Measurements from ENCODE around the gene DBR1.
"Not testable (repeated sequence)": the region's sequence is repeated elsewhere in the genome, so short reads cannot be mapped to it uniquely, and the experiment has no call there.

Gene DBR1

DNA sequence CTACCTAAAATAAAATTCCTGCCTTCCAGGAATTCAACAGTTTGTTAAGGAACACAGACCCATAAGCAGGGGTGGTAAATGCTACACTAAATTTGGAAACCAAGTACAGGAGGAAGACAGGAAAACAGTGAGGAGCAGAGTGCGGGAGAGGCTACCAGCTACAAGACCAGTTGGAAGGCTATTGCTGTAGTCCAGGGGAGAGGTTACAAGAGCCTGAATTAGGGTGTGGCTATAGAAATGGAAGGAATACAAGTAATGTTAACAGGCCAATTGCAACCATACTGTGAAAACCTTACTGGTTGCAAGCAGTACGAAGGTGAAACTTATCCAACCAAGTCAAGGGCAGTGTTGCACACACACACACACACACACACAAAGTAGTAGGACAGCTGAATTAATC is 11.5 kb upstream of the DBR1 start:
- DNase-seq (ENCODE audit: low read depth), result no peak

DNA sequence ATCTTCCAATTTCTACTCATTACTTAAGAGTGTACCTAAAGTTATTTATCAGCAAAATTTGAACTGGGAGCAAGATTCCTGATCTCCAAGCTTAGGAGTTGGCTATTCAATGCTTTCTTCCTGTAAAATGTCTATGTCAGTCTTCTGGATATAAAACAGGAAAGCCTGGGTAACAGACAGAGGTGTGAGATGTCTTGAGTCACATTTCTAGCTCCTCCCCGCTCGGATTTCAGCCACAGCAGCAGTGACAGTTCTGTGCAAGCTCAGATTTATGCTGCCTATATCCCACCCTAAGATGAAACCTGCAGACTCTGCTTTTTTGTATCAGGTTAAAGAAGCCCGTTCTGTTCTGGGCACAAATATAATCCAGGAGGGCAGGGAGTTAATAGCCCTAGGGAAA is 10.3 kb upstream of the DBR1 start:
- no peak for DNase-seq (ENCODE audit: low read depth)

DNA sequence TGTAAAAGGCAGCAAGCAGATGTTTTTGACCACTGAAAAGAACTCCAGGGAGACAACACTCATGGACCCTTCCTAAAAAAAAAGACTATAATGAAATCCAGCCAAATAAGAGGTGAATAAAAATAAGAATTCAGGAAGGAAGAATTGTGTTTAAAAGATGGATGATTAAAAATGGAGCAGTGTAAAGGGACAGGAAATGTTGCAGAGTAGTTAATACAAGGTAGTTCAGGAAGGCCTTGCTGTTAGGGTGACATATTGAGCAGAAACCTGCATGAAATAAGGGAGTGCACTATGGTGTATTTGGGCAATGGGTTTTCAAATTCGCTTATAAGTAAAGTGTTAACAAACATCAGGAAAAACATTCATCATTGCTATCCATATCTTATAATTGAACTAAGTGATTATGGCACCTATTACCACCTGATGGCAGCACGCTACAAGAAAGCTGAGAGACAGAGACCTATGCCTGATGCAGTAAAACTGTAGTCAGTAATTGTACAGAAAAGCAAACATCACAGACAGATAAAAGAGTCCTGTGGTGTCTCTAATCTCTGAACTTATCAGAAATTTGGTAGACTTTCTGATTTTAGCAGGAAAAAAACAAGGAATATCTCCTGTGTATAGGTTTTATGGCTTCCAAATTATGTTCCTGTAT is 5.8 kb upstream of the DBR1 start:
- DNase-seq (ENCODE audit: low read depth), result no peak

DNA sequence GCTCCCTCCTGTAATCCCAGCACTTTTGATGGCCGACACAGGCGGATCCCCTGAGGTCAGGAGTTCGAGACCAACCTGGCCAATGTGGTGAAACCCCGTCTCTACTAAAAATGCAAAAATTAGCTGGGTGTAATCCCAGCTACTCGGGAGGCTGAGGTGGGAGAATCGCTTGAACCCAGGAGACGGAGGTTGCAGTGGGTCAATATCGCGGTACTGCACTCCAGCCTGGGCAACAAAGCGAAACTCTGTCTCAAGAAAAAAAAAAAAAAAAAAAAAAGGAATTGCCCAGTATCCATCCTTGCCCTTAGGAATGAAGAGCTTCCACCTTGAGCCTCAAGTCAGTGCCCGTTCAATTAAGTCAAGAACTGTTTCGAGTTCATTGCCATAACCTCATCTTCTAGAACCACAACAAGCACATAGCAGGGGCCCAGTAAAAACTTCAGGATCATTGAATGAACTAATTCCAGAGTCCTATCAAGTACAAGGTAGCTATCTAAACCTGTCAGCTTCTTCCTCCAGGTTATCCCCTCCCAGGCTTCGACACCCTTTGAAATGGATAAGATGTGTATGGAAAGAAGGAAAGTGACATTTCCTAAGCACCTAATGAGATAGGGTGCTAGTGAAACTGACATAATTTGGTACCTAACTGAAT is 826 bp downstream of the DBR1 start:
- no peak for DNase-seq (ENCODE audit: low read depth)

DNA sequence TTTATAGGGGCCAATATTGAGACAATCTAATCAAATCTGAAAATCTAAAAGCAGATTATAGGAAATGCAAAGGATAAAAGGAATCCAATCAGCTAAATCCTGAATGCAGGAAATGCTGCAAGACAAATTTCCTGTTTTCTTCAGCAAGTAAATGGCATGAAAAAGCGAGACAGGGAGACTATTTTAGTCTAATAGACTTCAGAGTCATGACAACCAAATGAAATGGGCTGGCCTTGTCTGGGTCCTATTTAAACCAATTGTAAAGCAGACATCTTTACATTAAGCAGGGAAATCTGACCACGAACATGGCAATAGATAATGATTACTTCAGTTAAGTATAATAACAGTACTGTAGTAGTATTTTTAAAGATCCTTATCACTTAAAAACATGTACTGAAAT is 2.1 kb downstream of the DBR1 start:
- no peak for DNase-seq (ENCODE audit: low read depth)

DNA sequence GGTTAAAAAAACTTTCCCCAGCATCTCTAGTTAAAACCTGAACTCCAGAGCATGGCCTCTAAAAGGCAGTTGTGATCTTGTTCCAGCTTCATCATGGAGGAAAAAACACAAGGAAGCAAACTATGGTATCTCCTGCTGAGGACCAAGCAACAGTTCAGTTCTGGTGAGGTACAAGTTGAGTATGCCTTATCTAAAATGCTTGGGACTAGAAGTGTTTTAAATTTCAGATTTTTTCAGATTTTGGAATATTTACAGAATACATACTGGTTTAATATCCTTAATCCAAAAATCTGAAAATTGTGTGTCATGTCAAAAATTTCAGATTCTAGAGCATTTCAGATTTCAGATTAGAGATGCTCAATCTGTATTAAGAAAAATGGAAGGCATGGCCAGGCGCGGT is 9.7 kb downstream of the DBR1 start:
- DNase-seq (ENCODE audit: low read depth), result no peak

DNA sequence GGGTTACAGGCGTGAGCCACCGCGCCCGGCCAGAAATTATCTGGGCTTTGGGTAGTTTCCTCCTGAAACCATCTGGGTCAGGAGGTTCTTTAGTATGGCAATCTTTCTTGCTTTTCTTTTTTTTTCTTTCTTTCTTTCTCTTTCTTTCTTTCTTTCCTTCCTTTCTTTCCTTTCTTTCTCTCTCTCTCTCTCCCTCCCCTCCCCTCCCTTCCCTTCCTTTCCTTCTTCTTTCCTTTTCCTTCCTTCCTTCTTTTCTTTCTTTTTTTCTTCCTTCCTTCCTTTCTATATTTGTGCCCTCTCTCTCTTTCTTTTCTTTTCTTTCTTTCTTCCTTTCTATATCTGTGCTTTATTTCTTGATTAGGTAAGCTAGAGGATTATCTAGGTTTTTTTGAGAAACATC is 17.0 kb downstream of the DBR1 start:
- no peak for DNase-seq (ENCODE audit: low read depth)

DNA sequence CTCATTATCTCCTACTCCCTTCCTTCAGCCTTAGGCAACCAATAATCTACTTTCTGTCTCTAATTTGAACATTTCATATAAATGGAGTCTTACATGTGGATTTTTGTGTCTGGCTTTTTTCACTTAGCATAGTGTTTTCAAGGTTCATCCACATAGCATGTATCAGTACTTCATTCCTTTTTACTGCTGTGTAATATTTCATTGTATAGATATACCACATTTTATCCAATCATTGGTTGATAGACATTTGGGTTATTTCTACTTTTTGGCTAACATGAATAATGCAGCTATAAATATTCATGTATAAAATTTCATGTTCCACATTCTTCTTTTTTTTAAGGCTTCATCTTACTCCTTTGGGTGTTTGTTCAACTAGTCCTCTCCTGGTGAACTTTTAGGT is 20.2 kb downstream of the DBR1 start:
- no peak for DNase-seq (ENCODE audit: low read depth)

DNA sequence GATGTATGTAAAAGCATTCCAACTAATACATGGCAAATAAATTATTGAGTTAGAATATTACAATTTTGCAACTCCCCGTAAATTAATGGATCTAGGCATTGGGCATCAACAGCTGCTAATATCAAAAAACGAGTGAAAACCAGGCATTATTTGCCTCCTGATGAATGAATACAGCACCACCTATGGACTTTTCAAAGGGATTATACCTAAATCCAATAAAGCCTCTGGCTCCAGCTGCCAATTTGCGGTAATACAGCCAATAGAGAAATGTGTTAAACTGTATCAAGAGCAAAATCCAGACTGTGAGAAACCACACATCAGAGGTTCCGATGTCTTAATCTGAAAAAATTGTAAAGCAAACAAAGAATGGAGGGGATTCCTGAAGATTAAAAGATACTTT is 26.2 kb downstream of the DBR1 start:
- DNase-seq (ENCODE audit: low read depth), result no peak

DNA sequence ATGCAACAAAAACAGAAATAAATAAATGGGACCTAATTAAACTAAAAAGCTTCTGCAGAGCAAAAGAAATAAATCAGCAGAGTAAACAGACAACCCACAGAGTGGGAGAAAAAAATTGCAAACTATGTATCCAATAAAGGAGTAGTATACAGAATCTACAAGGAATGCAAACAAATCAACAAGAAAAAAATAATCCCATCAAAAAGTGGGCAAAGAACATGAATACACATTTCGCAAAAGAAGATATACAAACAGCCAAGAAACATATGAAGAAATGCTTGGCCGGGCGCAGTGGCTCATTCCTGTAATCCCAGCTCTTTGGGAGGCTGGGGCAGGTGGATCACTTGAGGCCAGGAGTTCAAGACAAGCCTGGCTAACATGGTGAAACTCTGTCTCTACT is 32.5 kb downstream of the DBR1 start:
- not testable (repeated sequence) for DNase-seq (ENCODE audit: low read depth)

DNA sequence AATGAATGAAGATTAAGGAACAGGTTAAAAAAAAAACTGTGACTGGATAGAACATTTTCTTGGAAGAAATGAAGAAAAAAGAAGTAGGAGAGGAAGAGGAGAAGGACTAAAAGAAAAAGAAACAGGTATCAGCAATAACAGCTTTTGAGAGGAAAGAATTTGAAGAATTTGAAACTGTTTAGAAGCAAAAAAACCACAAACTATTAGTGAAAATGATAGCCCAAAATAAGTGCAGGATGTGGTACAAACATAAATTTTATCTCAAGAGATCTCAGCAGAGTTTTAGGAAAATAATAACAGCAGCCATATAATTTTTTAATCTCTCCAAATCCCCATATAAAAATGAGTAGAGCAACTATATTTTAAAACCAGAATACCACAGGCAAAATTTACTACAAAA is 33.8 kb downstream of the DBR1 start:
- no peak for DNase-seq (ENCODE audit: low read depth)

DNA sequence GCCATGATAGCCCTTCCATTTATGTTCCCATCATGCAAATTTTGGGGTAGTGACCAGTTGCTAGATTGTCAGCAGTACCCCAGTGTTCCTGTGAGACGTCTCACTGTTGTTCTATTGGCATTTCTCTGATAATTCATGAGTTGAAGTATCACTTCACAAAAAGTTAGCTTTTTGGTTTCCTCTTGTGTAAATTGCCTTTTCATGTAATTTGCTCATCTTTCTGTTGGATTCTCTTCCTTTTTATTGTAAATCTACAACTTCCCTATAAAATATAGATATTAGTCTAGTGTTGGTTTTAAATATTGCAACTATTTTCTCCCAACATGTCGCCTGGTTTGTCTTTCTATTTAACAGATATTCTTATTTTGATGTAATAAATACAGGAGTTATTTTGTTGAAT is 35.0 kb downstream of the DBR1 start:
- DNase-seq (ENCODE audit: low read depth), result no peak

DNA sequence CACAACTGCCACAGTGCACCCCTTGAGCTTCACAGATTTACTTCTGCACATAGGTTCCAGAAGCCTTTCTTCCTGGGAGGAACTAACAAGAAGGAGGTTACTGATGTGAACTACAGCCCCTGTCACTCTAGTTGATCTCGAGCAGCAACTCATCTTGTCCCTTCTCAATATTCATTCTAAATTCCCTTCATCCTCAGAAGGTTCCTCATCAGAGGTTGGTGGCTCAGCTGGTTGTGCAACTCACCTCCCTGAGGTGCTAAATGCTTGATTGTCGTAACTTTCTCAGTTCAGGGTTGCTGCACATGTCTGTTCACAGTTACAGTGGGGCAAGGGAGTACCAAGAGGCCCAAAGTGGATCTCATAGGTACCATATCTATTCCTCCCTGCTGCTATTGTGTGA is 36.9 kb downstream of the DBR1 start:
- DNase-seq (ENCODE audit: low read depth), result no peak

DNA sequence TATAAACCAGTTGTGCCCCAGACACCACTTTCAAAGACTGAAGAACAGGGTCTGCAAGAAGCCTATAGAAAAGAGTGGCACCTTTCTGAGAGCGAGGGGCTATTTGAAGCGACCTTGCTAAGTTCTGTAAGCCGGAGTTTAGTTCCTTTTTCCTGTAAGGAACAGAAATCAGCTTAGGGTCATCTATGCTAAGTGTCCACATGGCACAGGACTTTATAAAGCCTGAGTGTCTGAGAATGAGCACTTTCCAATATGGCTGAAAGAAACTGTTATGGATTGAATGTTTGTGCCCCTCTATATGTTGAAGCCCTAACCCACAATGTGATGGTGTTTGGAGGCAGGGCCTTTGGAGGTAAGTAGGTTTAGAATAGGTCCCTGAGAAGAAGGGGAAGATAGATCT is 38.5 kb downstream of the DBR1 start:
- DNase-seq (ENCODE audit: low read depth), result no peak

DNA sequence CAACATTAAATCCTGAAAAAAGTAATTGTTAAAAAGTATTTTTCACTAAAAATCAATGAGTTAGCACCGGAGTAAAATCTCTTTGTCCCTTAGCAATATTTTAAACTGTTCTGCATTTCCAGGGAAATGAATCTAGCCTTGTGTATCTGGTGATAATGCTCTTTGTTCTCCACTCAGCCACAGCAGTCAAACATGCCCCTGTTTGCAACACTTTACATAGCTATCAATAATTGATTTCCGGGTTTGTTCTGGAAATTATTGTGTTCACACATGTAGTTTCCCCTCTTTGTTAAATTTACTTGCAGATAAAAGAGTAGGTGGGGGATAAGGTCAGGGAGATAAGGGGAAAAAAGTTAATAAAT is 38.9 kb downstream of the DBR1 start:
- no peak for DNase-seq (ENCODE audit: low read depth)

DNA sequence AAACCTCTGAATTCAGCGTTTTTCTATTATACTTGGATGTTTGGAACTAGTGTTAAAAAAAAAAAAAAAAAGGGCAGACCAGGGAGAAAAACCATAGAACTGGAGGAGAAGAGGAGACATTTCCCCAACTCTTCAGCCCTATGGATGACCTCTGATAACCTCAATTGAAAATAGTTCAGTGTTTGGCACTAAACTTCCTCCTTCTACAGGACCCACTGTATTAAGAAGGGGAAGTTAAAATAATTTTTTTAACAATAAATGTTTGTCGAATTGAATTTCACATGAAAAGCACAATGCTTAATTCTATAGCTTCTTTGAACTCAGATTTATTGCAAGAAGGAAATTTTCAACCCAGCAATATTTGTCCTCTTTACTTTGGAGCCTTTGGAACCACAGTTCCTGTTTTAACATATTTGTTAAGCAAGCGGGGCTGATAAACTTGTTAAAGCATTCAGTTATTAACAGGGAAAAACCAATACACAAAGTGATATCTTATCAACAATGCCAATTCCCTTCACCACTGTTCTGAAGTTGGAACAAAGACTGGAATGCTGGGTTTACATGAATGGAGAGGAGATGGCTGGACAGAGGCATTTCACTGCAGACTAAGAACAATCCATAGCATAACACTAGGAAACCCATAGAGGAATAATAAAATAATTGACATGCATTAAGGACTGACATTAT is 39.4 kb downstream of the DBR1 start:
- DNase-seq (ENCODE audit: low read depth), result no peak

DNA sequence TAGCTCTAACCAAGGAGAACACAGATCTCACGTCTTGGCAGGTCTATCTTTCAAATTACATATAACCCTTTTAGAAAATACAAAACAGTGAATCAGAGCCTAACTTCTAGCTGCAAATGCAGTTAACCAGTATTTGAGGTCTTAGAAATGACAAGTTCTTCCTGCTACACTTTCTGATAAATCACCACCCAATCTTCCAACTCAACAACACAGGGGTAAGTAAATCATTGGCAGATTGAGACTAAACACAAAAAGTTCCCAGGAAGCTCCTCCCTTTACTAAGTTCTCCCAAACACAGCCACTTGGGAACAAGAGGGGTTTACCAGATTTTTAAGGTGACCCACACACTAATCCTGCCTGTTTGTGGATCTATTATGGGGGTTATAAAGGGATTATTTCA is 42.5 kb downstream of the DBR1 start, which contains the start of gene A4GNT:
TSS of gene A4GNT (minus strand) at position 152 of the 400 bp plus-strand sequence. CDS start 1,134 bp downstream, outside the sequence.
- DNase-seq (ENCODE audit: low read depth), result no peak

DNA sequence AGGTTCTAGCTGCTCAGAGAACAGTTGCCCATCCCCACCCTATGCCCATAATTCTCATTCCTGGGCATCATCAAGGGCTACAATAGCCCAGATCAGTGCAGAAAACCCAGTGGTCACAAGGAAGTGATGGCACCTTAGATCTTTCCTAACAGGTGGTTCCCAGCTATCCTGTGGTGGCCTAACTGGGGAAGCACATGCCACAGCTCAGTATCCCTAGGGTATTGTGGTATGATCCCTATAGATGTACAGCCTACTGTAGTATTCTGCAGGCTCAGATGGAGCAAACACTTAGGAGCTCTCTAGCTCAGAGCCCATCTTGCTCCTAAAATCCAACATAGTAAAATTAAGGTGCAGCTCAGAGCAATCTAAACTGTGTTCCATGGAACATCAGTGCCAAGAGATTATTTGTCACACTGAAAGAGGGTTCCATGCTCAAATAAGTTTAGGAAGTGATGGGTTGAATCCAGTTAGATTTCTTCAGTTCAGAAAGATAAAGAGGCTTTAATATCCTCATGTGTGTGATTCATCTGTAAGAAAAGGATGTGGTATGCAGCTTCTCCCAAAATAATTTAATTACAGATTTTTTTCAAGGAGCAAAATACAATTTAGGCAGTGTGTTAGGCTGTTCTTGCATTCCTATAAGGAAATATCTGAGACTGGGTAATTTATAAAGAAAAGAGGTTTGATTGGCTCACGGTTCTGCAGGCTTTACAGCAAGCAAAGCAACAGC is 46.9 kb downstream of the DBR1 start:
- no peak for DNase-seq (ENCODE audit: low read depth)

DNA sequence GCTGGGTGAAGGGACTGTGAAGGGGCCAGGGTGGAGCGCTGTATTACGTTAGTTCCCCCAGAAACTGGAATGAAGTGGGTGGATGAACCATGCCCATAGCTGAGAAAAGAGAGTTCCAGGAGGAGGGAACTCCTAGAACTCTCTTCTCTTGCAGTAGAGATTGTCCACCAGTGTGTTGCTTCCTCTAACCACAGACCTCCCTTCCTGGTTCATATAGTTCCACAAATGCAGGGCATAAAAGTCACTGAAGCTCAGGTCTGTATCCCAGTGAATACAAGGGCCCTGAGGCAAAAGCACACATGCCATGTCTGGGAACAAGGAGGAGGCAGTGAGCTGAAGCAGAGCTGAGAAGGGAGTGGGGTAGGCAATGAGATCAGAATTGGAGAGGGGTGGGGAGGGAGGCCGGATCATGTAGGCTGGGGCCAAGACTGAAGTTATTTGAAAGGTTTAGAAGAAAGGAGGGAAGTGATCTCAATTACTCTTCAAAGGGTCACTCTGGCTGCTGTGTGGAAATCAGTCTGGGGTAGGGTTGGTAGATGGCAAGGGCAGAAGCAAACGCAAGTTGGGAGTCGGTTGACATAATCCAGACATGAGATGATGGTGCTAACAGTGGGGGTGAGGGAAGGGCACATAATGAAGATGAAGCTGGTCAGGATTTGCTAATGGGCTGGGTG is 49.0 kb downstream of the DBR1 start:
- DNase-seq (ENCODE audit: low read depth), result no peak

DNA sequence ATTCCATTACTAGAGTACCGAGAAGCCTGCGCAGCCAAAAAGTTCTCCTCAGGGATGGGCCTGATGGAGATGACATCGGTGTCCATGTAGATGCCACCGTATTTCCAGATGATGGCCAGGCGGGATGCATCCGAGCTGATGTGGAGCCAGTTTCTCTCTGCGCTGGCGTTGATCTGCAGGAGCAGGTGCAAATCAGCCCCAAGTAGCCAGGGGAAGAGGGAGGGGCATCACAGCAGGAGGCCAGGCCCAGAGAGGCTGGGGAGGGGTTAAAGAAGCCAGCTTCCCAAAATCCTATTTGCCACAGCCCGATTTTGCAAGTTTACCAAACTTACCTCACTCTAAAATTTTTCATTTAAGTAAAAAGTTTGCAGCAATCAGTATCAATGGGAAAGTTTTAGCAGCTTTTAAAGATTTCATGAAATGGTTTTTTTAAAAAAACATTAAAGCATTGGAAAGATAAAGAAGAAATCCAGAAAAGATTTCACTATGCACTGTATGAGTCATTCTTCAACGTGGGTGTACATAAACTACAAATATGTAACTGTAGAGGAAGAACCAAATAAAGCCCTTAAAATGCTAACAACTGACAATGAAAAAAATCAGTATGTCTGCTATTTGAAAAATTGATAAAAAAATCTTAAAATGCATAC is 49.9 kb downstream of the DBR1 start:
- DNase-seq (ENCODE audit: low read depth), result no peak

DNA sequence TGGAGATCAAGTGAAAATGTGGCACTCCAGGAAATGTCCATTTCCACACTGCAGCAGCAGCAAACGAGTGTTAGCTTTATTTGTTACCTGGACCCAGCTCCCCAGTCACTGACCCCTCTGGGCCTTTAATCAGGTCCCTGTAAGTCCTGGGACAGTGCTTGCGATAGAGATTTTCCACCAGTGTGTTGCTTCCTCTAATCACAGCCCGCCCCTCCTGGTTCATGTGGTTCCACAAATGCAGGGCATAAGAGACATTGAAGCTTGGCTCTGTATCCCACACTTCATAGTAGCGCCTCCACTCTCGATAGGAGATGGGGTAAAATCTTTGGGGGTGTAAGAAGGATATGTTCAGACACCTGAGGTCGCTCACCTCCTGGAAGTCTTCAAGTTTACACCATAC is 50.5 kb downstream of the DBR1 start:
- DNase-seq (ENCODE audit: low read depth), result no peak

DNA sequence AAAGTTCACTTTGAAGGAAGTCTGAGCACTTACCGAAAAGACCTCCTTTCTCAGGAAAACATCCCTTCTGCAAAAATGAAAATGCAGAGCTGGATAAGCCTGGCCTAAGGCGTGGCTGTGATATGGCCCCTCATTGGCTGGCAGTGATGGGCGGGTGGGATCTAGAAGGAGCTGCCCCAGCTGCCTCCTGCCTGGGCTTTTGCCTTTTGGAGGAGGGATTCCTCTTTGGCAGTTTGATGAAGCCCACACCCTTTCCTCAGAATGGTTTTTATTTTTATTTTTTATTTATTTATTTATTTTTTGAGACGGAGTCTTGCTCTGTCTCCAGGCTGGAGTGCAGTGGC is 55.3 kb downstream of the DBR1 start:
- DNase-seq (ENCODE audit: low read depth), result no peak

Measured in stimulated activated CD8-positive, alpha-beta memory T cell treated with anti-CD3 and anti-CD28 coated beads, Interleukin-7, amount 100 ng/mL, for 24 hours (primary cell).